LNCAP (cell line): ENCODE results near the gene TRIM40.

Experiments
- TF ChIP-seq, protein P1 (sequence below): fragments of 450-650 bp; IDR thresholded peaks from 2 replicates; pipeline ENCODE4 v1.5.1; 2017; ENCODE audit warnings: mild to moderate bottlenecking

TRIM40 gene

GRCh38 chr6:30168741-30169140 is 32.8 kb downstream of the TRIM40 start:
- TF ChIP-seq, protein P1, sequence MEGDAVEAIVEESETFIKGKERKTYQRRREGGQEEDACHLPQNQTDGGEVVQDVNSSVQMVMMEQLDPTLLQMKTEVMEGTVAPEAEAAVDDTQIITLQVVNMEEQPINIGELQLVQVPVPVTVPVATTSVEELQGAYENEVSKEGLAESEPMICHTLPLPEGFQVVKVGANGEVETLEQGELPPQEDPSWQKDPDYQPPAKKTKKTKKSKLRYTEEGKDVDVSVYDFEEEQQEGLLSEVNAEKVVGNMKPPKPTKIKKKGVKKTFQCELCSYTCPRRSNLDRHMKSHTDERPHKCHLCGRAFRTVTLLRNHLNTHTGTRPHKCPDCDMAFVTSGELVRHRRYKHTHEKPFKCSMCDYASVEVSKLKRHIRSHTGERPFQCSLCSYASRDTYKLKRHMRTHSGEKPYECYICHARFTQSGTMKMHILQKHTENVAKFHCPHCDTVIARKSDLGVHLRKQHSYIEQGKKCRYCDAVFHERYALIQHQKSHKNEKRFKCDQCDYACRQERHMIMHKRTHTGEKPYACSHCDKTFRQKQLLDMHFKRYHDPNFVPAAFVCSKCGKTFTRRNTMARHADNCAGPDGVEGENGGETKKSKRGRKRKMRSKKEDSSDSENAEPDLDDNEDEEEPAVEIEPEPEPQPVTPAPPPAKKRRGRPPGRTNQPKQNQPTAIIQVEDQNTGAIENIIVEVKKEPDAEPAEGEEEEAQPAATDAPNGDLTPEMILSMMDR = no peak

DNA sequence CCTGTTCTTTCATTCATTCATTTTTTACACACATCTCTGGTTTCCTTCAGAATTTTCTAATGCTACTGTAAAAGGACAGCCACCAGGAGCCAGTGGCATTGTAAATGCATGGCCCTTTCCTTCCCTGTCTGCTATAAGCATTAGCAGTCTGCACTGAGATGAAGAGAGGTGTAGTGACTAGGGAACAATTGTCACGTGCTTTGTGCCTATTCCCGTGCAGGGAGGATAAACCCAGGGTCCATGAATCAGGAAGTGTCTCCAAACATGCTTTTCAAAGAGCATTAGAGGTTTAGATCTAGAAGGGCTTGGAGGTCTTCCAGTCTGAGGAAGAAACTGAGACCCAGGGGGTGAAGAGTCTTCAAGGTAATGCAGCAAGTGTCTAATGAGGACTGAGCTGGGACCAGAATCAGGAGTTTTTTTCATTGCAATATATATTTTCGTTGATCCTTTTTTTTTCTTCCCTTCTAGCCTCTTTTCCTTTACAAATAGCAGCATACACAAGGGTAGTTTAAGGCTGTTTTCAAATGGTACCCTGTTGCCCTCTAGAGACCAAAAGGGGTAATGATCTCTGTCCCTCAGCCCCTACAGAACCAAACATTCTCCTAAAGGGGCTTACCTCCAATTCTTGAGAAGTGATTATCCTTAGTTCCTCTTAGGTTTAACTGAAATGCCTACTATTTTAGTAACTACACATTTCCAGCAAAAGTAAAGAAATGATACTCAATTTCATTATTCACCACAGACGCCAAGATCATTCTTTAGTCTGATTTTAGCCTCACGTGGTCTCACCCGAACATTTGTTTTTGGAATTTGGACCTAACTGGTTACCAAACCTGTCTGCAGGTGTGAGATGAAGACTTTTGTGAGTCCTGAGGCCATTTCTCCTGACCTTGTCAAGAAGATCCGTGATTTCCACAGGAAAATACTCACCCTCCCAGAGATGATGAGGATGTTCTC is 34.0 kb downstream of the TRIM40 start:
- TF ChIP-seq, protein P1 = peak; percentile 75

DNA sequence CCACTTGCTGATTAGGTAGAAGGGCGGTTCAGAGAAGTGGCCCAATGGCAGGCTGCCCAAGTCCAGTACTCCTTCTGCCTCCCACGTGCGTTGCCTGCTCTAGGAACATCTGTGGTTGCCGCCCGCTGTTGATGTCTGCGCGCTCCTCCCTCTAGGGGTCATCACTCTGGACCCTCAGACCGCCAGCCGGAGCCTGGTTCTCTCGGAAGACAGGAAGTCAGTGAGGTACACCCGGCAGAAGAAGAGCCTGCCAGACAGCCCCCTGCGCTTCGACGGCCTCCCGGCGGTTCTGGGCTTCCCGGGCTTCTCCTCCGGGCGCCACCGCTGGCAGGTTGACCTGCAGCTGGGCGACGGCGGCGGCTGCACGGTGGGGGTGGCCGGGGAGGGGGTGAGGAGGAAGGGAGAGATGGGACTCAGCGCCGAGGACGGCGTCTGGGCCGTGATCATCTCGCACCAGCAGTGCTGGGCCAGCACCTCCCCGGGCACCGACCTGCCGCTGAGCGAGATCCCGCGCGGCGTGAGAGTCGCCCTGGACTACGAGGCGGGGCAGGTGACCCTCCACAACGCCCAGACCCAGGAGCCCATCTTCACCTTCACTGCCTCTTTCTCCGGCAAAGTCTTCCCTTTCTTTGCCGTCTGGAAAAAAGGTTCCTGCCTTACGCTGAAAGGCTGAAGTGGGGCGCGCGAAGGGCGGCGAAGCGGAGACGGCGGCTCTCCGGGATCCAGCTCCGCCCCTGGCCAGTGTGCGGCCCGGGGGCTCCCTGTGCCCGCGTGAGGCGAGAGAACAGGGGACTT is 35.9 kb downstream of the TRIM40 start:
- TF ChIP-seq, protein P1 = no peak

DNA sequence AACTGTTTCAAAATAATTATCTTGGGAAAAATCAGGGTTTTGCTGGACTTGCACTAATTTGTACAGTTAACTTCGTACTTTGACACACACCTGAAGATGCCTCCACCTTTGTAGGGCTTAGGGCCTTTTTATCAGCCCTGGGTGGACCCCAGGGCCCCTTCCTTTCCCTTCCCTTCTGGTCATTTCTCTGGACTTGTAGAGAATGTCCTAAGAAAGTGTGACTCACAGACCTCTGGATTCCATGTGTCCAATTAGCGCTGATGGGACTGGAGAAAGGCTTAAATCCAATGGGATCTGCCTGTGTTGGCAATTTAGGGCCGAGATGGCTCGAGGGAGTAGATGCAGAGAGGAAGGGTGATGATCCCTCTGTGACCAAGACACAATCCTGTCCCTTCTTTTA is 36.7 kb downstream of the TRIM40 start:
- TF ChIP-seq, protein P1 = no peak

- TF ChIP-seq, protein P1 = no peak
These were observed 39.8 kb downstream of the TRIM40 start for GRCh38 chr6:30175765-30176164.

- TF ChIP-seq, protein P1 = no peak
These were observed 42.9 kb downstream of the TRIM40 start for GRCh38 chr6:30178837-30179236.

DNA sequence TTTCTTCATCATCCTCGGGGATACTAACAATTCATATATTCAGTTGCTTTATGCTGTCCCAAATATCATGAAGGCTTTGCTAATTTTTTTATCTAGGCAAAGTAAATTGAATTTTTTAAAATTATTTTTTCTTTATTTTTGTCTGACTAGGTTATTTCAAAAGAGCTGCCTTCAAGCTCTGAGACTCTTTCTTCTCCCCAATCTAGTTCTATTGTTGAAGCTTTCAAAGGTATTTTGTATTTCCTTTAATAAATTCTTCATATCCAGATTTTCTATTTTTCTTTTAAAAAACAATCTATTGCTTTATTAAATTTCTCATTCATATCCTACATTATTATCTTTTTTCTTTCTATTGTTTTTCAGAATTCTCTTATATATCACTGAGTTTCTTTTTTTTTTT is 44.2 kb downstream of the TRIM40 start:
- TF ChIP-seq, protein P1 = no peak
